Measurements from ENCODE around the gene LNX2.

LNX2 gene

DNA sequence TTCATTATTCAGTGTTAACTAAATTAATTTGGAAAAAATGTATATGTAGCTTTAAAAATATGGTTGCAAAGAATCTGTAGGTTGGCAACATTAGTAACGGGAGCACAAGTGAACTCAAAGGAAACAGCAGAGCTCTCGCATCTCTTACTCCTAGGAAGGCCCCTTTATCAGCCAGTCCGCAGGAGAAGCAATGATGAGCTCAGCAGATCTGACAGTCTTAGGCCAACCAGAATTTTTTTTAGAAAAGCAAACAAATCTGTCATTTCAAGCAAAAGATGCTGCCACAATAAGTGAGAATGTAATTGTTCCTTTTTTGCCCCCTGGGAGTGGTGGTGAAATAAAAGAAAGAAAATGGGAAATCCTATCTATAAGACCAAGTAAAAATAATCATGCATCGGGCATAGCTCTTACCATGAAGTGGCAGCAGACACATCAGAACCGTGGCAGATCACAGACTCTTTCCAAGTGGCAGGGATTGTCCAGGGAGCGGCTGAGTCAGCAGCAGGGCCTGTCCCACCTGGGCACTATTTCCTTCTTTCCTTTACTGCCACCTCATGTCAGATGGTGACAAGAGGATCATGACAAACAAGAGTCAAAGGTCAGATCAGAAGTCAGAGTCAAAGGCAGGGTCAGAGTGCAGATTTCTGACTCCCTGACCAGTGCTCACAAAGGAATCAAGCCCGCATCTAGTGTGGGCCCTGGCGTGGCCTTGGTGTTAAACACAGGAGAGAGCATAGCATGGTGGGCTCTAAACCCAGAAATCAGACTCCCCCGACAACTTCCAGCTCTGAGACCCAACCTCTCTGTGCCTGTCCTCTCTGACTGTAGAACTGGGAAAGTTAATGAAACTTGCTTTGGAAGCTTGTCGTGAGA, 86.0 kb downstream of the LNX2 start:
- TF ChIP-seq, protein P1, sequence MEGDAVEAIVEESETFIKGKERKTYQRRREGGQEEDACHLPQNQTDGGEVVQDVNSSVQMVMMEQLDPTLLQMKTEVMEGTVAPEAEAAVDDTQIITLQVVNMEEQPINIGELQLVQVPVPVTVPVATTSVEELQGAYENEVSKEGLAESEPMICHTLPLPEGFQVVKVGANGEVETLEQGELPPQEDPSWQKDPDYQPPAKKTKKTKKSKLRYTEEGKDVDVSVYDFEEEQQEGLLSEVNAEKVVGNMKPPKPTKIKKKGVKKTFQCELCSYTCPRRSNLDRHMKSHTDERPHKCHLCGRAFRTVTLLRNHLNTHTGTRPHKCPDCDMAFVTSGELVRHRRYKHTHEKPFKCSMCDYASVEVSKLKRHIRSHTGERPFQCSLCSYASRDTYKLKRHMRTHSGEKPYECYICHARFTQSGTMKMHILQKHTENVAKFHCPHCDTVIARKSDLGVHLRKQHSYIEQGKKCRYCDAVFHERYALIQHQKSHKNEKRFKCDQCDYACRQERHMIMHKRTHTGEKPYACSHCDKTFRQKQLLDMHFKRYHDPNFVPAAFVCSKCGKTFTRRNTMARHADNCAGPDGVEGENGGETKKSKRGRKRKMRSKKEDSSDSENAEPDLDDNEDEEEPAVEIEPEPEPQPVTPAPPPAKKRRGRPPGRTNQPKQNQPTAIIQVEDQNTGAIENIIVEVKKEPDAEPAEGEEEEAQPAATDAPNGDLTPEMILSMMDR (IDR thresholded peaks at IDR 0.05; ENCODE audit: insufficient read depth, missing control alignments) = no peak
- FAIRE-seq (no peak), DNase-seq (ENCODE audit: insufficient read length, low spot score) (no peak)

DNA sequence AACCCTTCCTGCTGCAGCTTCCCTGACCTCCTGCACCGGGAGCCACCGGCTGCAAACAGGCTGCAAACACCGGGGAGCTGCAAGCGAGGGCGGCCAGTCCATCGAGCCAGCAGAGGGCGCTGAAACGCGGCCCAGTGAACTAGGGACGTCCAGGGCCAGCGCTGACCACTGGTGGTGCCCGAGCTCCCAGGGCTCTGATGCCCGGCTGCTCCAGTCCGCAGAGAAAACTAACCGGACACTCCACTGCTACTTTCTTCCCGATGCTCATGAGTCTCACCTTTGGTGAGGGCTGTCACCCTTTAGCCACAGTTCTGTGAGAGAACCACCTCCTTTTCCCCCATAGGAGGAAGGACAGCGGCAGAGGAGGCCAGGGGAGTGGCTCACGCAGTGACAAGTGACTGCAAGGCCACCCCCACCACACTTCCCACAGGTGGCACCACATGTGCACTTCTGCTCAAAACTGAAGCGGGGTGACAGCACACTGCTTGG, 87.1 kb downstream of the LNX2 start:
- FAIRE-seq = no peak
- TF ChIP-seq, protein P1 (IDR thresholded peaks at IDR 0.05; ENCODE audit: insufficient read depth, missing control alignments) = peak; percentile 74
- peak; percentile 24 for DNase-seq (ENCODE audit: insufficient read length, low spot score)

DNA sequence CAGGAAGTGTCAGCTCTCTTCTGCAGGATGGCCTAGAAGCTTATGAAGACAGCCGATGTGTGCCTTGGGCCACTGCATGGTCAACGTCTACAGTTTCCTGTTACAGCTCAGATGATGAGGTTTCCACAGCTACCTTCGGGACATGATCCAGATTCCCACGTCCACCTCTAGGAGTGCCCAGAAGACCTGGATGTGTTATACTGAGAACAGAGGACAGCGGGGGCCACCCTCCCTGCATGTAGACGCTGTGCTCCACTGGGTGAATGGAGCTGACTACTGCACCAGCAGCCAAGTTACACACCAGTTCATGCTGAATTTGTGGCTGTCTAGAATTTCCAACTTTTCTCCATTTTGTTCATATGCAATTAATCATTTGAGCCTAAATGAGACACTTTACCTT, 91.4 kb downstream of the LNX2 start:
- FAIRE-seq = no peak
- no peak for DNase-seq (ENCODE audit: insufficient read length, low spot score)
- TF ChIP-seq, protein P1 (IDR thresholded peaks at IDR 0.05; ENCODE audit: insufficient read depth, missing control alignments) = no peak

DNA sequence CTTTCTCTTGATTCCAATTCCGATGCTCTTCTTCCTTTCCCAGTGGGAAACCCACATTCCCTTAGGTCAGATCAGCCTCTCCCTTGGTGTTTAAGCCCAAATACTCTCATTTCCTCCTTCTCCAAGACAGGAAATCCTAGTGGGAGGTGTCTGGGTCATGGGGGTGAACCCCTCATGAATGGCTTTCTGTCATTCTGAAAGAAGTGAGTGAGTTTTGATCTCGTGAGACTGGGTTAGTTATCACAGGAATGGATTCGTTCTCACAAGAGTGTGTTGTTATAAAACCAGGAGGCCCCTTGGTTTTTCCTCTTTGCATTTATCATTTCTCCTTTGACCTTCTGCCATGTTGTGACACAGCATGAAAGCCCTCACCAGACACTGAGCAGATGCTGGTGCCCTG, 93.8 kb downstream of the LNX2 start:
- no peak for DNase-seq (ENCODE audit: insufficient read length, low spot score)
- TF ChIP-seq, protein P1 (IDR thresholded peaks at IDR 0.05; ENCODE audit: insufficient read depth, missing control alignments) = no peak
- no peak for FAIRE-seq

DNA sequence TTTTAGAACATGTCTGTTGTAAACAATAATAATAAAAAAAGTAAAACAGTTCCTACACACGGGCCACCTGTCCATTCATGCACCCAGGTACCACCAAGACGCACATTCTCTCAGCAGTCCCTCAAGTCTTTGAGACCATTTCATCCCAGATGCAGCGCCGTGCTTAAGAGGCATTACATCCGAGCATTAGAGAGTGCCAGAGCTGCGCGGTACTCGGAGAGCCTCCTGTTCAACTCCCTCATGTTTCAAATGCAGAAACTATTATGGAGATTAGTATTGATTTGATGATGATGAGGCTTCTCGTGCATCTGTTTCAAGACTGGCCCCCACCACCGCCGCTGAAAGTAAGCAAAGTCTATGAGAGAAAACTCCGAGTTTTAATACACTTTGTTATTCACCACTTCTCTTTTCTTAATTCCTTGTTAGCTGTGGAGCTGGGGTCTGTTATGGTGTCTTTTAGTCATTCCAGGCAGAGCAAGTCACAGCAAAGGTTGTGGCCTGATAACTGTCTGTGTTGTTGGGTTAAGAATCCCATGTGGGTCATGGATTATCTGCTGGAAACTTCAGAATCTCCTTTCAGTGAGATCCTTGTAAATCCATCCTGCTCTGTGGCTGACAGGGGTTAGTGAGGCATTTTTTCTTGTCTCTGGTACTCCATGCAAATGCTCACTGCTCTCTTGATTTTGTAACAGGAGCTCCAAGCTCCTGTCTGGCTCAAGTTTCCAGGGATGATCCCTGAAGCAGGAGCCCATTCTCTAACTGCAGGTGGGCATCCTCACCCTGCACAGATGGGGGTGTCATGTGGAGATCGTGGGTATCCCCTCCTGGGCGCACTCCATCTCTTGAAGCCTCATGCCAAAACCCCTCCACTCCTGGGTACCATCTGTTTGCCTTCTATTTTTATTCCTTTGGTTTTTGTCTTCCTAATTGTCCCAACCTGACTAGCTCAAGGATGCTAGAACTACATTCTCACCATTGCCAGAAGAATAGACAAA, 95.1 kb downstream of the LNX2 start:
- TF ChIP-seq, protein P1 (IDR thresholded peaks at IDR 0.05; ENCODE audit: insufficient read depth, missing control alignments) = no peak
- FAIRE-seq = no peak

DNA sequence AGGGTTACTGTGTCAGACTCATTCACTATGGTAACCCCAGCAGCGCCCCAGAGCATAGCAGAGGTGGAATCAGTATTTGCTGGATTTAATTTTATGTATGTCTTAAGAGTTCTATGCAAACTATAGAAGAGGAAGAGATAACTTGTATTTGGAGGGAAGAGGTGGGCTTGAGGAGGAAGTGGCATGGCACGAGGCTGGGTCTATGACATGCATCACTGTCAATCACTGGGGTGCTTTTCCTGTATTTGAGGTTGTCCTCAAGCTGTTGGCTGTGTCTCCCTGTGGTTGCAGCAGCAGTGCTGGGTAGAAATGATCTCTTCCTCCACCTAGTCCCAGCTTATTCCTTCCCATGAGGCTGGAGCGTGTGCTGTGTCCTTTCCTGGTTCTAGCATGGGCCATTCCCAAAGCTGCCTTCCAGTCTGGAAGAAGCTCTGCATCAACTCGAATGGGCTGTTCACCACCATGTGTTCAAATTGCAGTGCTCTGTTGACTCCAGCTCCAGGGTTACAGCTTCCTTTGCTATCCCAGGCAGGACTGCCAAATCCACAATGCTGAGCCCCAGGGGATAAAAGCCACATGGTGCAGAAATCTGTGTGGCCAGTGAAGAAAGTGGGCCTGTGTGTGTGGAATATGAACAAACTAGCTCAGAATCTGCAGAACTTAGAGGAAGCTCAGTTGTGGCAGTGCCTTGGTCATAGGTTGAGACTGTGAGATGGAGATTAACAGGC, 96.8 kb downstream of the LNX2 start:
- DNase-seq (ENCODE audit: insufficient read length, low spot score) (no peak), FAIRE-seq (no peak)
- TF ChIP-seq, protein P1 (IDR thresholded peaks at IDR 0.05; ENCODE audit: insufficient read depth, missing control alignments) = no peak

More for the DNA sequence above, 95.1 kb downstream of the LNX2 start:
- DNase-seq (ENCODE audit: insufficient read length, low spot score) = no peak
